Choroid plexus epithelial cell (primary cell): ENCODE data around the gene ADCY4.

Experiments used
- DNase-seq: peaks from one replicate; pipeline ENCODE4 v3.0.0-alpha.2; 2010; ENCODE audit warnings: low read depth
- H3K4me3 ChIP-seq: 2 replicates; pipeline ENCODE4 v1.5.1; 2011; ENCODE audit warnings: low read depth, mild to moderate bottlenecking, control low read depth, low read length, moderate library complexity
- CTCF ChIP-seq: conservative IDR thresholded peaks from 2 replicates; pipeline ENCODE4 v1.5.1; 2011; ENCODE audit warnings: low read depth, mild to moderate bottlenecking, control low read depth, inconsistent platforms, low read length, moderate library complexity

The ADCY4 gene

DNA sequence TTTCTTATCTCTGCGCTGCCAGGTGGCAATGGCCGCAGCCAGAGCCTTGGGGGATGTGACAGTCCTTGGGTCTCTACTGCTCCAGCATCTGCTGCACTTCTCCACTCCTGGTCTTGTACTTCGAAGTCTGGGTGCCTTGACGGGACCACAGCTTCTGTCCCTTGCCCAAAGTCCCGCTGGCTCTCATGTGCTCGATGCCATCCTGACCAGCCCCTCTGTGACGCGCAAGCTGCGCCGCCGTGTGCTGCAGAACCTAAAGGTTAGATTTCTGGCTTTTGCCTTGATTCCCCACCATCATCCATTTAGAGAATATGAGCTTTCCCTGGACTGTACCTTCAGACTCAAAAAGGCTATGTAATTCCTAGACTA is 30.9 kb downstream of the ADCY4 start:
- H3K4me3 ChIP-seq = no peak overlapping the region
- no peak for DNase-seq
- TF ChIP-seq CTCF = no peak

DNA sequence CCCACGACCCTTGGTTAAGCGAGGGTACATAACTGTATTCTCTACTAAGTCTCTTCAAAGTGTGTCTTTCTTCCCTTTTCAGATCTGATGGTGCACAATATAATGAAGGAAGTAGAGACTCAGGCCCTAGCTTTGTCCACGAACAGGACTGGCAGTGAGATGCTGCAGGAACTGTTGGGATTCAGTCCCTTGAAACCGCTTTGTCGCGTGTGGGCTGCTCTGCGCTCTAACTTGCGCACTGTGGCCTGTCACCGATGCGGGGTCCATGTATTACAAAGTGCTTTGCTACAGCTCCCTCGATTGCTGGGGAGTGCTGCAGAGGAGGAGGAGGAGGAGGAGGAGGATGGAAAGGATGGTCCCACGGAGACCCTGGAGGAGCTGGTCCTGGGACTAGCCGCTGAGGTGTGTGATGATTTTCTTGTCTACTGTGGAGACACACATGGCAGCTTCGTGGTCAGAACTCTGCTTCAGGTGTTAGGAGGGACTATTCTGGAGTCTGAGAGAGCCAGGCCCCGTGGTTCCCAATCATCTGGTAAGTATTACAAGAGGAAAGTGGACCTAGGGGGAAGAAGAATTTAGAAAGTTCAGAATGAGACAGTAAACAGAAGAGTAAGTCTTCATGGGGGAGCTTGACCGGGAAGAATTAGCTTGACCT is 34.4 kb downstream of the ADCY4 start:
- TF ChIP-seq CTCF = no peak
- no peak for DNase-seq
- H3K4me3 ChIP-seq = peak overlapping the region; percentile 92

GRCh38 chr14:24299255-24300191 is 35.3 kb downstream of the ADCY4 start, which contains the start of the genes DHRS1 and NOP9:
DHRS1 (minus strand) TSS chr14:24299780; CDS start chr14:24299106, 674 bp downstream.
NOP9 (plus strand) TSS chr14:24299850; CDS start chr14:24299955, 105 bp downstream.
- H3K4me3 ChIP-seq = peak within 1 kb of the TSS; percentile 92
- peak; percentile 89 for DNase-seq
- no peak for TF ChIP-seq CTCF

DNA sequence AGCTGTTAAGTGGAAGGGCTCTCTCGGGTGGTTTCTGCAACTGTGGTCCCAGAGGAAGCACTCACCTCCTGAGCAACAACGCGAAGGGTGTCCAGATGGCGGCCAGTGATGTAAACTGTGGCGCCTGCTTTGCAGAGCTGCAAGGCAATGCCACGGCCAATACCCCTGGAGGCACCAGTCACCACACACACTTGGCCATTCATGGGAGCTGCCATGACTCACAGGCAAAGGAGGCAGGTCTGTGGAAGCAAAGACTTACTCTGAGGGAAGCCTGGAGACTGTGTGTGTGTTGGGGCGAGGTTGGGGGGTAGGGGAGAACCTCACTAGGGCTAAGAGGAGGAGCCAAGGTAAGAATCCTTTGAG is 36.0 kb downstream of the ADCY4 start:
- peak; percentile 46 for DNase-seq
- TF ChIP-seq CTCF = no peak
- H3K4me3 ChIP-seq = peak overlapping the region; percentile 92

DNA sequence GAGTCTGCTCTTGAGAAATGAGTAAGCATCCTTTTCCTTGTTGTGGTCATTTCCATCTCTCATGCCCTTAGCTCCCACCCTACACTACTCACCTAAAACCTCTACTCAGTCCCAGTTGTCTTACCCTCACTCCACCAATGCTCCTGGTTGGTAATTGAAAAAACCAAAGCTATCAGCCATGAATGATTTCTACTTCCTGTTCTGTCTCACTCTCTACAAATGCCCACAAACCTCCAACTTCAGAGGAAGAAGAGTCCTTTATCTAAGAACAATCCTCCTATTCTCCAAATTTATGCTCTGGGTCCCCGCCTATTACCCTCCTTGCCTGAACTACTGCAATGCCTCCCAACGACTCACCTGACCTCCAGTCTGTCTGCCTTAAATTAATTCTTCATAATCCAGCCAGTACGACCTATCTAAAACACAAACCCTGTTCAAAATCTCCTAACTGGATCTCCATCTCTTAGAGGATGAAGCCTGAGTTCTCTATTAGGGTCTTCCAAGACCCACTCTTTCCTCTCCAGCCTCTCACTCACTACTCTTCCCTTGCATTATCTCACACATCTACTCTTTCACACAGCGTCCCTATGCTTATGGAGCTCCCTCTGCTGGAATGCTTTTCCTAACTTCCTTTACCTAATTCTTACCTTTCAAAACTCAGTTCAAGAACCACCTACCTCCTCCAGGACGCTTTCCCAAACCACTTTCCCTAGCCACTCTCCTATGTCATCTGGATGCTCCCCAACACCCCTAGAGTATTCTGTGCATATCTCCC is 37.5 kb downstream of the ADCY4 start:
- peak; percentile 65 for TF ChIP-seq CTCF
- peak; percentile 58 for DNase-seq
- no peak overlapping the region for H3K4me3 ChIP-seq

DNA sequence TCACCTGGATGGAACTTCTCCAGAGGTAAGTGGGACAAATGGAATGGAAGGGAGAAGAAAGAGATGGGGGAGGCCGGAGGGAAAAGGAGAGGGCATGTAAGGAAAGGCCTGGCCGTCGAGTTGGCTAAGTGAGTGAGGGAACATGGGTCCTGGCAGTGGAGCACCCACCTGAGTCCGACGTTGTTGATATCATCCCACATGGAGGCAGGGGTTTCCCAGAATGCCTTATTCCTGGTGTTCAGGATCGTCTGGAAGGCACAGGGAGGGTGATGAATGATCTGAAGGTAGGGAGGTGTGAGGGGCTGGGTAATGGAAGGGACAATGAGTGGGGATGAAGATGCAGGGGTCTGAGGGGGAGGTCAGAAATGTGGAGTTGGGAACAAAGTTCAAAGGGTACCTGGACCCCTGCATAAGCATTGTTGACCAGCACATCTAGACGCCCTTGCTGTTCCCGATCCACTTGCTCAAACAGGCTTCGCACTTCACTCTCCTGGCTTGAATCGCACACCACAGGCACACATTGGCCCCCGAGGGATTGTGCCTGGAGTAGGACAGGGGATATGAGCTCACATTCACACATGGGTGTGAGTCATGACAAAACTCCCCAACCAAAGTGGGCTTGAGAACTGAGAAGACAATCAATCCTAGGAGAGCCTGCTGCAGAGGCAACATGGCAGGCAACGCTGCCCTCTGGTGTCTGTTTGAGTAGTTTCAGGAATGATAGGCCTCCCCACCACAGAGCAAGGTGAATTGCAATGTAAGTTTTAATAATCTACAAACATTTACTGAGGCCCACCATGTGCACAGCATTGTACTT is 38.3 kb downstream of the ADCY4 start:
- no peak overlapping the region for H3K4me3 ChIP-seq
- TF ChIP-seq CTCF = peak; percentile 90
- DNase-seq = peak; percentile 95
